Left ventricle myocardium inferior (tissue), 1 donor: ENCODE data around the gene PLCB1. TPM values are rescaled to one million over a fixed set of nuclear protein-coding genes. Genes with fewer than 3 reads are reported as not detected.
"Not testable (repeated sequence)": the region's sequence is repeated elsewhere in the genome, so short reads cannot be mapped to it uniquely, and the experiment has no call there.

ENCODE experiments used
- DNase-seq: peaks from one replicate; pipeline ENCODE4 v3.0.0-alpha.2; 2020
- H3K27ac ChIP-seq: fragments of 200-600 bp; replicated peaks from 2 replicates; pipeline ENCODE4 v1.8.0; 2021
- H3K27me3 ChIP-seq: fragments of 200-600 bp; 2 replicates; pipeline ENCODE4 v1.8.0; 2021; ENCODE audit warnings: low read depth
- H3K36me3 ChIP-seq: fragments of 200-600 bp; 2 replicates; pipeline ENCODE4 v1.8.0; 2021
- H3K4me1 ChIP-seq: fragments of 200-600 bp; 2 replicates; pipeline ENCODE4 v1.8.0; 2021
- H3K4me3 ChIP-seq: fragments of 200-600 bp; 2 replicates; pipeline ENCODE4 v1.8.0; 2021; ENCODE audit warnings: mild to moderate bottlenecking, moderate library complexity
- H3K9me3 ChIP-seq: fragments of 200-600 bp; replicated peaks from 2 replicates; pipeline ENCODE4 v1.8.0; 2021
- CTCF ChIP-seq: fragments of 200-600 bp; IDR thresholded peaks from 2 replicates; pipeline ENCODE4 v1.8.0; 2021; ENCODE audit warnings: antibody characterized with exemption, mild to moderate bottlenecking, borderline replicate concordance
- intact Hi-C: fragments of 100-400 bp; cut with micrococcal nuclease; formaldehyde crosslinking; loops from one replicate; pipeline ENCODE4 v1.11.0; 2022
- total RNA-seq: library from RNA; stranded (reverse); fragmentation: NEBNext Ultra II Directional; extraction: Animal tissue kit (Norgen Biotek cat#: 25700); gene quantifications from one replicate; pipeline ENCODE4 v1.2.1, GENCODE V29; 2021
- donor health status: DM: no; HTN: yes; CAD: no; lungs with severe emphysema.

The PLCB1 gene
- total RNA-seq, 1 donor from 2014 or later: 6.0 TPM

- intact Hi-C loops: no loop called here
- H3K27ac ChIP-seq: peak overlapping the region; percentile 80
- H3K27me3 ChIP-seq: no peaks in the 10 kb centered on the region
- H3K36me3 ChIP-seq: no peaks in the 10 kb centered on the region
- no peak for TF ChIP-seq CTCF
- no peak for DNase-seq
- H3K4me1 ChIP-seq: peaks cover 44% of the 10 kb centered on the region
- peak overlapping the region; percentile 42 for H3K4me3 ChIP-seq
- H3K9me3 ChIP-seq: no peaks in the 10 kb centered on the region
Measured at GRCh38 chr20:8432435-8433148, 300.5 kb downstream of the PLCB1 start.

- Histone ChIP-seq H3K27ac (peak overlapping the region; percentile 80), H3K4me1 (peaks cover 38% of the 10 kb centered on the region), H3K9me3 (no peaks in the 10 kb centered on the region), H3K27me3 (no peaks in the 10 kb centered on the region), H3K36me3 (no peaks in the 10 kb centered on the region), H3K4me3 (no peak overlapping the region)
- intact Hi-C loops: no loop called here
- TF ChIP-seq CTCF: no peak
- DNase-seq: no peak
Measured at GRCh38 chr20:8433291-8433690, 301.2 kb downstream of the PLCB1 start.

- intact Hi-C loops: no loop called here
- Histone ChIP-seq H3K27ac (no peak overlapping the region), H3K4me1 (peaks cover 32% of the 10 kb centered on the region), H3K4me3 (no peak overlapping the region), H3K27me3 (no peaks in the 10 kb centered on the region), H3K9me3 (no peaks in the 10 kb centered on the region), H3K36me3 (no peaks in the 10 kb centered on the region)
- TF ChIP-seq CTCF: no peak
- DNase-seq: no peak
Measured at GRCh38 chr20:8434326-8434876, 302.3 kb downstream of the PLCB1 start.

- Histone ChIP-seq H3K36me3 (no peaks in the 10 kb centered on the region), H3K9me3 (no peaks in the 10 kb centered on the region), H3K27me3 (no peaks in the 10 kb centered on the region), H3K27ac (no peak overlapping the region), H3K4me3 (no peak overlapping the region), H3K4me1 (peaks cover 24% of the 10 kb centered on the region)
- TF ChIP-seq CTCF: no peak
- DNase-seq: no peak
- intact Hi-C loops: no loop called here
Measured at GRCh38 chr20:8435285-8436035, 303.4 kb downstream of the PLCB1 start.

GRCh38 chr20:8436938-8437337 lies 304.9 kb downstream of the PLCB1 start:
- DNase-seq, H3K9me3 ChIP-seq, H3K27ac ChIP-seq, H3K4me3 ChIP-seq, H3K36me3 ChIP-seq, H3K27me3 ChIP-seq, intact Hi-C loops: not testable (repeated sequence)
- H3K4me1 ChIP-seq: peaks cover 15% of the 10 kb centered on the region

- no peak for TF ChIP-seq CTCF
- no peaks in the 10 kb centered on the region for H3K36me3 ChIP-seq
- DNase-seq: no peak
- no peaks in the 10 kb centered on the region for H3K4me1 ChIP-seq
- intact Hi-C loops: no loop called here
- H3K27ac ChIP-seq: no peak overlapping the region
- H3K4me3 ChIP-seq: no peak overlapping the region
- no peaks in the 10 kb centered on the region for H3K9me3 ChIP-seq
- no peaks in the 10 kb centered on the region for H3K27me3 ChIP-seq
Measured at GRCh38 chr20:8438748-8439147, 306.7 kb downstream of the PLCB1 start.
